ENCODE measurements around the gene ZNF366.
"Not testable (repeated sequence)": the region's sequence is repeated elsewhere in the genome, so short reads cannot be mapped to it uniquely, and the experiment has no call there.

The ZNF366 gene

GRCh38 chr5:72408603-72409002, 98.6 kb downstream of the ZNF366 start:
- no peak for DNase-seq (ENCODE audit: low read depth in 1 of 2, low spot score in 1 of 2)

- DNase-seq (ENCODE audit: low read depth in 1 of 2, low spot score in 1 of 2), result no peak
Measured at GRCh38 chr5:72408127-72408526, 99.1 kb downstream of the ZNF366 start.

GRCh38 chr5:72407541-72407940, 99.7 kb downstream of the ZNF366 start:
- DNase-seq (ENCODE audit: low read depth in 1 of 2, low spot score in 1 of 2), result no peak

- no peak for DNase-seq (ENCODE audit: low read depth in 1 of 2, low spot score in 1 of 2)
Measured at GRCh38 chr5:72407078-72407477, 100.1 kb downstream of the ZNF366 start.

GRCh38 chr5:72404771-72405170, 102.4 kb downstream of the ZNF366 start:
- DNase-seq (ENCODE audit: low read depth in 1 of 2, low spot score in 1 of 2), result not testable (repeated sequence)

- DNase-seq (ENCODE audit: low read depth in 1 of 2, low spot score in 1 of 2), result no peak
Measured at GRCh38 chr5:72402959-72403628, 104.1 kb downstream of the ZNF366 start.

GRCh38 chr5:72402381-72402890, 104.8 kb downstream of the ZNF366 start:
- no peak for DNase-seq (ENCODE audit: low read depth in 1 of 2, low spot score in 1 of 2)

- DNase-seq (ENCODE audit: low read depth in 1 of 2, low spot score in 1 of 2), result no peak
Measured at GRCh38 chr5:72400950-72401349, 106.3 kb downstream of the ZNF366 start.

- DNase-seq (ENCODE audit: low read depth in 1 of 2, low spot score in 1 of 2), result no peak
Measured at GRCh38 chr5:72397836-72398235, 109.4 kb downstream of the ZNF366 start.

GRCh38 chr5:72394688-72395087, 112.5 kb downstream of the ZNF366 start:
- no peak for DNase-seq (ENCODE audit: low read depth in 1 of 2, low spot score in 1 of 2)

- no peak for DNase-seq (ENCODE audit: low read depth in 1 of 2, low spot score in 1 of 2)
Measured at GRCh38 chr5:72393052-72393451, 114.2 kb downstream of the ZNF366 start.
